Right renal pelvis (tissue), 4 donors: ENCODE data around the gene LRRK1. TPM values are rescaled to one million over a fixed set of nuclear protein-coding genes. Genes with fewer than 3 reads are reported as not detected.
A peak's percentile ranks its signal among the peaks of the same experiment; 100 is the strongest.

Experiments
- DNase-seq, 4 donors: peaks; one replicate each; pipeline ENCODE4 v3.0.0-alpha.2; 2013; ENCODE audit warnings: low read depth in 4 of 4, low spot score in 3 of 4, missing footprints in 1 of 4
- polyA plus RNA-seq, 4 donors: library from polyadenylated mRNA; unstranded; fragments of 120-200 nt; gene quantifications; one replicate each; pipeline ENCODE4 v1.2.1, GENCODE V29; 2013; ENCODE audit not compliant: insufficient read length in 4 of 4

LRRK1 gene
- polyA plus RNA-seq, 4 donors = 2.6 to 4.9 (median 3.0) TPM

DNA sequence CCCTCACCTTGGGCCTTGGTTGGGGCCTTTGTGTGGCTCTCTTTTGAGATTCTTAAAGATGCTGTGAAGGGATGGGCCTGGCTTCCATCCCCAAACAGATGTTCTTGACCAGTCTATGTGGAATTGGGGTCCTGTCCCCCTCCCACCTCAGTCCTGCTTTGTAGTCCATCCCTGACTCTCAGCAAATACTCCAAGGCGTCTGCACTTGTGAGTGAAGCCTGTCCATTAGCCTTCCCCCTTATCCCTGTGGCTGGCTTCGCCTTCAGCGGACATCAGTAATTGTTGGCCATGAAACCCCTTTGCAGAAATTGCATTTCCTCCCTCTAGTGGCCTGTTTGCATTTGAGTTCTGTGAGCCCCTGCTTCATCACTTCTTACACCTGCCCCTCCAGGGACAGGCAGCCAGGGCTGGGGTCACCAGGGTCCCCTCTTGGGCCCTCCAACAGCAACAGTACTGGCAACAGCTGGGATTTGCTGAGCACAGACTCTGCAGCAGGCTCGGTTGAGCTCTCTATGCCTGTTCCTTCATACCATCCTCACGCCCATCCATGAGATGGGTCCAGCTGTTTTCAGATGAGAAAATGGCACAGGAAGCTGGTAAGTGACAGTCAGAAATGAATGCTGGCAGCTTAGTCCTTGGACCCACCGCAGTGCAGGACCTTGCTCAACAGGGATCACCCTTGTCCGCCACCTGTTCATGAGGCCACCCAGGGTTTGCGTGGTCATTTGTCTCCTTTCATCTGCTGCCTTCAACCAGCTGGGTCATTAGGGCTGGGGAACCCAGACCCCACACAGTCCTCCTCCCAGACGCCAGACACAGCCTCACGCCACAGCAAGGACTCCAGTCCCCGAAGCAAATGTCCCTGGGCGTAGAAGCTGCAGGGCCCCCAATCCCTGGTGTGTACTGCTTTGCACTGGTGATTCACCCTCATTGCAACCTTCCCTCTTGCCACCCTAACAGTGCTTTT is 8.9 kb upstream of the LRRK1 start:
- DNase-seq = no peak

DNA sequence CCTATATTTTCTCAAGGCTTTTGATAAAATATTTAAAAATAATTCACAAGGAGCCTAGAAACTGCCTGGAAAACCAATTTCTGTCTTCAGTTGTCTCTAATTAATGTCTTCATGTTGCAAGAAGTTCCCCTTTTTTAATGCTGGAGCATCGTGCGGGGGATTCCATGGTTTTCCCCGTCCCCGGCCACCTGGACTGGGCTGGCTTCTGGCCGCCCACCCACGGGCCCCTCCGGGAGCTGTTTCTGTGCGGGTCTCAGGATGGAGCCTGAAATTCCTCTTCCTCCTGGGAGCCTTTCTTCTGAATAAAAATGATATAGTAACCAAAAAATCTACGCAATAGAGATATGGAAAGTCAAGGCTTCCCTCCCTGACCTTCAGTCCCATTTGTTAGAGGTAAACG is 8.1 kb upstream of the LRRK1 start:
- no peak for DNase-seq

DNA sequence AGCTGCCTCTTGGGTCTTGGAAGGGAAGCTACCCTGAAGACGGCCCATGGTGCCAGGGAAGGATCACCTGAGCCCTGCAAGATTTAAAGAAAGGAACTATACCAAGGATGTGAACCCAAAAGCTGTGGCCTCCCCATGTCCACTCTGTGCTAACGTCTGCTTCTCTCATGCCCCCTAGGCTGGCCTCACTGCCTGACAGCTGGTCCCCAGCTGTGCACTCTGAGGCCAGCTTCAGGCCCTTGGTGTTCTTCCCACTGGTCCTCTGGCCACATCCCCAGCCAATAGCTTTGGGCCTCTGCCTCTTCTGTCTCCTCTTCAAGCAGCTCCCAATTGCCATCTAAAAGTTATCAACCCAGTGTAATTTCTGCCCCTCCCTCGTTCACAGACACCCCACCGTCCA is 5.2 kb upstream of the LRRK1 start:
- DNase-seq = no peak

DNA sequence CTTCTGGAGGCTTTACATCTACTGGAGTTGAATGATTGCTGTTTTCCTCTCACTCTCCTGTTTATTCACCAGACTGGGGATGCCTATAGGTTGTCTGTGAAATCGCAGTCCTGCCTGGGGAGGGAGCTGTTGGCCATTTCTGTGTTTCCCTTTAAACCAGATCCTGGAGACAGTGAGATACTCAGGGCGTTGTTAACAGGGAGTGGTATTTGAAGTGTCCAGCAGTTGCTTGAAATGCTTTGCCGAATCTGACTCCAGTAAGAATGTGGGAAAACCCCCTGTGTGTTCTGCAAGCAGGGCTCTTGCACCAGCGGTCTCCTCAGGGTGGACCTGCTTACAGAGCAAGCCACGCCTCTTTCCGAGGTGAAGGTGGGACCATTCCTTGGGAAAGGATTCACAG is 4.3 kb upstream of the LRRK1 start:
- DNase-seq = no peak

DNA sequence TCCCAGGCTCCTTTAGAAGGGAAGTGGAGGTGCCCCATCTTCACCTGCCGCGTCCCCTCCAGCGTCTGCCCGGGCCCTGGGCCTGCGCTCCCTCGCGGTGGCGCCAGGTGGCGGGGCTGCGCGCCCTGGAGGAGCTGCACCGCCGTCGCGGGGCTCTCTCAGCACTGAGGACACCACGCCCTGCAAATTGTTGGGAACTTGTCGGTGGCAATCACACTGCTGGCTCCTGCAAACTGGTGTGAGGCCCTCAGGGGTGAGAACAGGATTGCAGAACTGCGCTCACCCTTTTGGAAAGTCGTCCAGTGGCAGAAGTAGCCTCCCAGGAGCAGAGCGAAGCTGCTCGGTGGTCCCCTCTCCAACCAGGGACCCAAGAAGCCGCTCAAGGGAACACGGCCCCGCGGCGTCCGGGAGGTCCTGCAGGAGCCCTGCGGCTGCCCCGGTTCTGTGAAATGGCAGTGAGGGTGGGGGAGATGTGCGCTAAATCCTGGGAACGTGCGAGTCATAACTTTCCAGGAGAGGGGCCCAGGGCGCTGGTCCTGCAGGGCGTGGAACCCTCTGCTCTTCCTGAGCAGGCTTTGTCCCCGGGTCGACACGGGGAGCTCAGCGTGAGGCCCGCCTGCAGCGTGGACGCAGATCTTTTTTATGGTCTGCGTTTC is 995 bp upstream of the LRRK1 start:
- DNase-seq = peak in 2 of 4 donors; percentile 63

DNA sequence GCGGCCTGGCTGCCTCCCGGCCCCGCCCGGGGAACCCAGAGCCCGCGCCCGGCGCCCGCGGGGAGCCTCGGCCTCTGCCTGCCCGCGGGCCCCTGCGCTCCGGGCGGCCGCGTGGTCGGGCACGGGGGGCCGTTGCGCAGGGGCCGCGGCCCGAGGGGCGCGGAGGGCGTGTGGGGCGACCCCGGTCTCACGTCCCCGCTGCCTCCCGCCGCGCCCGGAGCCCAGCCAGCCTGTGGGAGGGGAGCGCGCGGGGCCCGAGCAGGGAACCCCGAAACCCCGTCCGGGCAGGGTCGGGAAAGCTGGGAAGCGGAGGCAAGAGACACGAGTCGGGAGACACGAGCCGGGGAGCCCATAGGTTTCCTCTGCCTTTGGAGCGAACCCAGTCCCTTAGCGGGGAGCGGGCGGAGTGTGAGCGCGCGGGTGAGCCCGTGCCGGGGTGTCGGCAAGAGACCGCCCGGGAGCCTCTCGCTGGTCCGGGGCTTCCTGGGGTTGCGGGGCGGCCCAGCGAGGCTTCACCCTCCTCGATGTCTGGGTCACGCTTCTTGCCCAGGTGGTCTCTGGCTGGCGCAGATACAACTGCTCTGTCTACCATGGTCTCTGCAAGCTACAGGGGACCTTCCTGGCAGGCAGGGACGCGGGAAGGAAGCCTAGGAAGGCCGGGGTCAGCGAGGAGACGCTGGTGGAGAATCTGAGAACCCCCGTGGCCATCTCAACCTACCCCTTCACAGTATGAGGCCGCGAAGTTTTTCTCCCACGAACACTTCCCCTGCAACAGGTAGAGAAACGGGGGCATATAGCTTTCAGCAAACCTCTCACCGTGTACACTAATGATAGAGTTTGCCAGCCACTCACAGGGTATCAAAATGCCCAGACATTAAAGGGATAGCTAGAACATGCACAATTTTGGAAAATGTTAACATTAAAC is 586 bp downstream of the LRRK1 start:
- DNase-seq = no peak

DNA sequence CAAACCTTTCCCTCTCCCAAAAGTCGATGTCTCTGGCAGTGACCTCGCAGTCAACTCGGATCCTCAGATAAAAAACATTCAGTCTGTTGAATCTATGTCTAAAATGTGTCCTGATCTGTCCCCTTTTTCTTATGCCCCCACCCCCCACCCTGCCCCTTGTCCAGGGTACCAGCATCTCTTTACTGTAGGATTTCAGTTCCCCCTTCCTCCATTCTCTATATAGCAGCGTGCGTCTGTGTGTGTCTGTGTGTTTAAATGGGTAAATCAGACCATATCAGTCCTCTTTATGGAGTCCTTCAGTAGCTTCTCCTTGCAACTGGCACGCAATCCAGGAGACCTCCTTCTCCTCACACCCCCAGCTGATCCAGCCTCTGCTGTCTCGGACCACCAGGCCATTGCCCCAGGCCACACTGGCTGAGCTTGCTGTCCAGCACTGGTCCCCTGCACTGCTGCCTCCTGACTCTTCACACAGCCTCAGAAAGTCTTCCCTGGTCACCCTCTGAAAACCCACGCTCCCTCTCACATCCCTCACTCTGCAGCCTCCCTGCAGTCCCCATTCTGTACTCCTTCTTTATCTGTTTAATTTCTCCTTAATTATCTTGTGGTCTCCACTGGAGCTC is 1.5 kb downstream of the LRRK1 start:
- DNase-seq = no peak

DNA sequence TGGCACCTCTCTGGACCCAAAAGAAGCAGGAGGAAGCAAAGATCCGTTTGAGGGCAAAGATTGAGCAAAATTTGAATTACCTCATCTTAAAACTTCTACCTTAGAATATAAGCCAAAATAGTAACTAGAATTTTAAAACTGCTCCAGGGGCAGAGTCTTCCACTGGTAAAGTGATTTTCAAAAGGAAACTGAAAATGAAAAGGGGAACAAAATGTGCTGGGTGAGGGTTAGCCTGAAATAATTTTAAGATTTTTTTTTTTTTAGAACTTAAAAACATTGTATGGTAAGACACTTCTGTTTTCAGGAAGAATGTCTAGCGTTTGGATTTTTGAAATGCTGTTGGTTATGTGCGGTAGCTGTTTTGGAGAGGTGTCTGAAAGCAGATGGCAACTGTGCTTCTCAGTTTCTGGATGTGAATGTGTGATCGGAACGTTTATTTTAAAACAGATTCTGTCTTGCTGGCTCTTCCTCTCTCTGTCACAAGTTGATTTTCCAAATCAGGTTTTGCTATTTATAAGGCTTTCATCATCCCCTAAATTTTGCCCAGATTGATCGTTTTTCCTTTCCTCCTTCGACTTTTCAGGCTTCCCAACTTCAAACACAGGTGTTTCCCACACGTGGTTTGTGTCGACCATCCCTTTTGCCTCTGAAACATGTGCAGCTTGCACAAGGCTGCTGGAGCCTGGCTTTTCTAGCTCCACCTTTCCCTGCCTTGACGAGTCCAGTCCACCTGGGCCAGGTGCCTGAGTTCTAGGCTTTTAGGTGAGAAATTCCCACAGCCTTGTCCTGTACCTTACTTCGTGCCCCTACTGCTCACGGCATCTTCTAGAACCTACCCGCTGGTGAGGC is 3.3 kb downstream of the LRRK1 start:
- DNase-seq = no peak

DNA sequence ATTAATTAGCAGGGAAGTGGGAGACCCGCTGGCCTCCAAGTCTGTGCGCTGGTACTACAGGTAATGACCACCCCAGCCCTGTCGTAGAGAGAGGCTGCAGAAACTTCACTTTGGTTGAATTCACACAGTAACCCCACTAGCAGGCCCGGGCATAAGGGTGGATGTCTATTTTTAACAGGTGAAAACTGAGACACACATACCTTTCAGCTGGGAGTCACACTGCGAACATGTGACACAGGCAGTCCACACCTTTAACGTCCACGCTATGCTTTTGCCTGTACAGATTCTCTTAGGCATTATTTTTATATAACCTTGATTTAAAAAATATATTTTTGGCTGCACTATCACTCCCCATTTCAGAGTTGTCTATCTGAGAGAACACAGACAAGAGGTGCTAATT is 3.9 kb downstream of the LRRK1 start:
- DNase-seq = no peak

DNA sequence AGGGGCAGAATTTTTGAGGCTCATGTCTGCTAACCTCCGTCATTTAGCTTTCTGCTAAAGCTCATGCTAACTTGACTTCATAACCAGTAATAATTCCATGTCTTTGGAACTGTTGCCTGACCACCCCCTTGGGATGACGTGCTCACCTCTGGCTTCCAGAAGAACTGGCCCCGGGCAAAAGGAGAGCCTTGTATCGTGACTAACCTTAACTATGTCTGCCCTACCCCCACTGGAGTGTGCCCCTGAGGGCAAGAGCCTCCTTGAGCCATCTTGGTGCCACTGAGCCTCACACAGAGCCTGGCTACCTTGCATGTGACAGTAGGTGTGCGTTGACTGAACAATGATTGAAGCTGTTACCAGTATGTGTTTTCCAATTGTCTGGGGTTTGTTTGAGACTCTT is 4.7 kb downstream of the LRRK1 start:
- DNase-seq = no peak

DNA sequence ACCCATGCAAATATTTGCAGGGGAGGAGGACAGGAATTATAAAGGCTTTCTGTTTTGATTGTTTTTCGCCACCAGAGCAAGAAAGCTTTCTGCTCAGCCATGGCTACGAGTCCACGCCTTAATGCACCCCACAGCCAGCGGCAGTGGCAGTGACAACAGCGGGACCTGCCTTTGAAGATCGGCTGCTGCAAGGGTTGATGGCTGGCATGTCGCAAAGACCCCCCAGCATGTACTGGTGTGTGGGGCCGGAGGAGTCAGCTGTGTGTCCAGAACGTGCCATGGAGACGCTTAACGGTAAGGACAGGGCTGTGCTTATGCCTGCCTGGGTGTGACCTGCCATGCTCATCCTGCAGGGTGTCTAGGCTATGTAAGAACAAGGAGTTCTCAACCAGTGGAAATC is 5.3 kb downstream of the LRRK1 start:
- no peak for DNase-seq

DNA sequence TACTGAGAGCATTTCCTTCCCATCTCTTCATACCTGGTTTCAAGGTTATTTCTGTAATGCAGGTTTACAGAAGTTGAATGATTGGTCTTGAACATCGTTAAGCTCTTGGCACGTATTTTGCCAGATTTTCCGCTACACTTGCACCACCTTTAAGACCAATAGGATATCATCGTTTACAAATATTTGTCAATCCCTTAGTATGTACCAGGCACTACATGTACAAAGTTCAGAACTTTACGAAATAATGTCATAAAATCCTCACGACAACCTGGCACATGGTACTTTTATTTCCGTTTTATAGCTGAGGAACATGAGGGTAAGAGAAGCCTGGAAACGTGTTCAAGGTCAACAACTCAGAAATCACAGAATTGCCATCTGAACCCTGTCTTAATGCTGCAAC is 6.3 kb downstream of the LRRK1 start:
- DNase-seq = no peak

DNA sequence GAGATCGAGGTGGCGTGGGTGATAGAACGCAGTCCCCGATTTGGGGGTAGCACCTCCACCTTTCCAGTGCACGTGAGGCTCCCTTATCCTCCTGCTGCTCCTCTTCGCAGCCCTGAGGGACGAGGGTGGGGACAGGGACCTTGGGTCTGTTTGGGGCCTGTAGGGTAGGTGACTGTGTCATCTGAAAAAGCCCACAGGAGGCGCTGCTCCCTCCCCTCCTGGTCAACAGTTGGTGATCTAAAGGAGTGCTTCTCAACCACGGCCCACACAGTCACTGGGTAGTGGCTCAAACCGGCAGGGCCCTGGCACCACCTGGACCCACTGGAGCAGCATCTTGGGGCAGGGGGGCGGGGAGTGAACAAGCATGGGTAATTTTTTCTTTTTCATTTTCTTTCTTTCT is 7.1 kb downstream of the LRRK1 start:
- no peak for DNase-seq

DNA sequence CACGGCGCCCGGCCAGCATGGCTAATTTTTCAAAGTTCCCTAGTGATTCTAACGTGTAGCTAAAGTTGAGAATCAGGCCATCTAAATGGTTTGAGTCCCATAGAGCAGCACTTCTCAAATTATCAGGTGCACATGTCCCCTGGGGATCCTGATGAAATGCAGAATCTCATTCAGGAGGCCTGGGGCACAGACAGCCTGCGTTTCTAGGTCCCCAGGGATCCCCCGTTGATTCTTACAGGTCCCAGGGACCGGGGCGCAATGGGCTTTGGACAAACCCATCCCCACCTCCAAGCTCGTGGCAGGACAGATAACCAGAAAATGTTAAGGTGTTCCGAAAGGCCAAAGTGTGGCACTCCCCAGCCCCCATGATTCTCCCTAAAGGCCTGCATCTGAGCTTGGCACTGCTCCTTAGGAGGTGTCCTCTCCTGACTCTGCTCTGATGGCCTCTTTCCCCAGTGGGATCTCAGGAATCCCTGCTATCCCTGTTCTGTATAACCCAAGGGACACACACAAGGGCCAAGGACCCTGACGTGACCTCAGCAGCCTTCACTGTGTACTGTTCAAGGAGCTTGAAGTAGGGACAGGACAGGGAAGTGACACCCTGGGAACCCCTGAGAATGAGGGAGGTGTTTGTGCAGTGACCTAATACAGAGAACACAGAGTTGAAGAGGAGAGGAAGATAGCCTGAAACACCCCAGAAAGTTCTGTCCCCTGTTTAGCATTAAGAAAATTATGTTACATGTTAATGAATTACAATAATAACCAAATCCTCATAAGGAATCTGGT is 8.0 kb downstream of the LRRK1 start:
- DNase-seq = no peak

DNA sequence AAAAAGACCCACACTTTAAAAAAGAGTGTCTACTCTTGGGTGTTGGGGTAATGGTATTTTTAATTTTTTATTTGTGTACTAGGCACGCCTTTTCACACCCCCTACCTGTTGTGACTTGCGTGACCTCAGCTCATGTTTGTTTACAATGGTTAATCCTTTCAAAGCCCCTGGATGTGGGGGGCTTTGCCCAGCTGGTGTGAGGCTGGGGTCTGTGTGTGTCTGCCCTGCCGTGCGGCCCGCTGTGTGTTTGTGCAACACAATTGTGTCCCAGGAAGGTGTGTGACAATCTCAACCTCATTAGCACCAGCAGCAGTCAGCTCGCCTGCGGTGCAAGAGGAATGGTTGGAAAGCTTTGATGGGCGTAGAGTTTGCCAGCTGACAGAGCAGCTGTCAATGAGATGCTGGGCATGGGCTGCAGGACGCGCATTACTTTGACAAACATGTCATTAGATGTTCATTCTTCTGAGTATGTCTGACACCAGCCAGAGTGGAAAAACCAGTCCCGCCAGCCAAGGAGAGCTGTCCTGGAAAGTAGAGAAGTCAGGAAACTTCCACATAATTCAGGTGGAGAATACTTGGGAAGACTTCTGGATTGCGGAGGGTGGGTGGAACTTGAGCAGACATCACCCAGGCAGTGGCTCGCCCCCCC is 9.6 kb downstream of the LRRK1 start:
- no peak for DNase-seq

DNA sequence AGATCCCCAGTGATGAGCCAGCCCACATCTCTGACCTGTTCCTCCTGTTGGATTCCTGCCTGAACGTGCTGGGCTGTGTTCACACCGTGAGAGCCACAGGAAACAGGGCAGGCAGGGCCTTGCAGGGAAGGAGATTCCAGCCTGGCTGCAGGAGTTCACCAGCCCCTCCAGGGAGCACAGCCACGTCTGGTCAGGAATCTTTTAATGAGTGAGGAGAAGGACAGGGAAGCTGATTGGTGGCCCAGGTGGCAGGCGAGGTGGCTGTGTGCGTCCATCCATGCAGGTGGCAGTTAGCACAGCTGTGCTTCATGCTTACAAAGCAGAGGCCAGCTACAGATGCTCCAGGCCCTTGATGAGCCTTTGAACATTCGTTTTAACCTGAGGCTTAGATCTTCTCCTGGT is 10.5 kb downstream of the LRRK1 start:
- no peak for DNase-seq

DNA sequence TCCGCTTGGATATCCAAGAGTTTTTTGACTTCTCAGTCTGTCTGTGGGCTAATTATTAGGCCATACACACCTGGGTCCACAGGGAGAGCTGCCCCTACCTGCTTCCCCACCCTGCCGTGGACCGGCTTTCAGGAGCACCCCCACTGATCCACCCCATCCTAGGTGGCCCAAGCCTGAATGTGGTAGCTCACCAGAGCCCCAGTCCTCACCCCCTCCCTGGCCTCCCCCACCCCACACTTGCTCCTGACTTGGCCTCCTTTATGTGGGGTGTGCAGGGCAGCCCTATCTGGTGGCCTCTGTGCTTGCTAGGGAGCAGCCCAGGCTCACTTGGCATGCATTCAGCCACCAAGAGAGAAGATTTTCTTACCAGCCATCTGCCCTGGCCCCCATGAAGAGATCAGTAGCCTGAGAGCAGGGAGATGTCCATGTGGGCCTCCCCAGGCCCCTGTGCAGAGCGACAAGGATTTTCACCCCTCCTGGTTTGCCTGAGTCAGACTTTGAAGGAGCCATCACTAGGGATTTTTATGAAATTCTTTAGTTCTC is 11.2 kb downstream of the LRRK1 start:
- no peak for DNase-seq
